ENCODE results near the gene ZNF618.

DNA sequence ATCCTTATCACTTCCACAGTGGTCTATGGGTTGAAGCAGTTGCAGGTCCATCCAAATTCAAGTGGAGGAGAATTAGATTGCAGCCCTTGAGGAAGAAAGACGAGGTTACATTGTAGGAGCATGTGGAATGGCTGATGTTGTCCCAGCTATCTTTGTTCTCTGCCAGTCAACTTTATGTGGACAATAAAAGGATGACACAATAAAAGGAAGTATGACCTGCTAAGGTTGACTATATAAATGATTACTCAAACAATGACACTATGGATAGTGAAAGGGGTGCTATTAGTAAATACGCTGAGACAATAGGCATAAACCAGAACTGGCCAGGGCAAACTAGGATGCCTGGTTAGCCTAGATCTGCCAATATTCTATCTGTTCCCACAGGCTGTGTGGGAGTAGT, 12.8 kb upstream of the ZNF618 start:
- TF ChIP-seq, protein P1, sequence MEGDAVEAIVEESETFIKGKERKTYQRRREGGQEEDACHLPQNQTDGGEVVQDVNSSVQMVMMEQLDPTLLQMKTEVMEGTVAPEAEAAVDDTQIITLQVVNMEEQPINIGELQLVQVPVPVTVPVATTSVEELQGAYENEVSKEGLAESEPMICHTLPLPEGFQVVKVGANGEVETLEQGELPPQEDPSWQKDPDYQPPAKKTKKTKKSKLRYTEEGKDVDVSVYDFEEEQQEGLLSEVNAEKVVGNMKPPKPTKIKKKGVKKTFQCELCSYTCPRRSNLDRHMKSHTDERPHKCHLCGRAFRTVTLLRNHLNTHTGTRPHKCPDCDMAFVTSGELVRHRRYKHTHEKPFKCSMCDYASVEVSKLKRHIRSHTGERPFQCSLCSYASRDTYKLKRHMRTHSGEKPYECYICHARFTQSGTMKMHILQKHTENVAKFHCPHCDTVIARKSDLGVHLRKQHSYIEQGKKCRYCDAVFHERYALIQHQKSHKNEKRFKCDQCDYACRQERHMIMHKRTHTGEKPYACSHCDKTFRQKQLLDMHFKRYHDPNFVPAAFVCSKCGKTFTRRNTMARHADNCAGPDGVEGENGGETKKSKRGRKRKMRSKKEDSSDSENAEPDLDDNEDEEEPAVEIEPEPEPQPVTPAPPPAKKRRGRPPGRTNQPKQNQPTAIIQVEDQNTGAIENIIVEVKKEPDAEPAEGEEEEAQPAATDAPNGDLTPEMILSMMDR (IDR thresholded peaks at IDR 0.05; ENCODE audit: low read depth, low read length, poor library complexity, severe bottlenecking) = no peak
- no peak for TF ChIP-seq EZH2phosphoT487 (IDR thresholded peaks at IDR 0.05; ENCODE audit: borderline replicate concordance, low read length)
